GM21529 (cell line): ENCODE data around the gene RETREG2.
A peak's percentile ranks its signal among the peaks of the same experiment; 100 is the strongest.

ENCODE experiments used
- ATAC-seq: cut with Tn5 transposase; IDR thresholded peaks from one replicate; pipeline ENCODE4 v1.9.1; 2021; ENCODE audit not compliant: unreplicated experiment

The RETREG2 gene

GRCh38 chr2:219213486-219214071 lies 35.5 kb downstream of the RETREG2 start:
- ATAC-seq, result no peak

DNA sequence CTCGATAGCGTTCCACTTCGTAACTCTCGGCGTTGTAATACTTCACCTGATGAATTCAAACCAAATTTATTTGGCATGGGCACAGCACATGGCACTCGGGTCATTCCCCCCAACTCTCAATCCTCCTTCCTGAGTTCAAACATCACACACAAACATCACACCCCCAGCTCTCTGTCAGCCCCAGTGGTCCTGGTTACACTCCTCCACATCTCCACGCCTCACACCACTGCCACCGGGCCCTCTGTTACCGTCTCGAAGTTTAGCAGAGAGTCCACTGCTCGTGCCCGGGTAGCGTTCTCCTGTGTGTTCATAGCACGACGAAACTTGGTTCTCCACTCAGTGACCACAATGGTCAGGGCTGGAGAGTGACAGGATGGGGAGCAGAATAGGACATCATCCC lies 36.1 kb downstream of the RETREG2 start:
- ATAC-seq, result no peak

DNA sequence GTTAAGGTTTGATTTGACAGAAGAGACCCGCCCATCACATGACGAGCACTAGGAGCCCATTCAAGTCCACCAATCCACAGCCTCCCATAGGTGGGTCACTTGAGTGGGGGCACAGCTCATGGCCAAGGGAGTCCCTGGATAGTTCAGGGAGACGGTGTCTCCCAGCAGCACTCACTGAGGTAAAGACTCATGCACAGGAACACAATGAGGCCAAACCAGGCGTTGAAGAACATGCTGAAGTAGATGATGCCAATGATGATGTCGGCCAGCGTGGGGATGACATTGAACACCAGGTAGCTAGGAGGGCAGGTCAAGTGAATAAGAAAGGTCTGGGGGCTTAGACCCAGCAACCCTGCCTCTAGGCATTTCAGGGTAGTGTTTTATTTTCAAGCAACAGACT lies 36.7 kb downstream of the RETREG2 start:
- ATAC-seq, result no peak

DNA sequence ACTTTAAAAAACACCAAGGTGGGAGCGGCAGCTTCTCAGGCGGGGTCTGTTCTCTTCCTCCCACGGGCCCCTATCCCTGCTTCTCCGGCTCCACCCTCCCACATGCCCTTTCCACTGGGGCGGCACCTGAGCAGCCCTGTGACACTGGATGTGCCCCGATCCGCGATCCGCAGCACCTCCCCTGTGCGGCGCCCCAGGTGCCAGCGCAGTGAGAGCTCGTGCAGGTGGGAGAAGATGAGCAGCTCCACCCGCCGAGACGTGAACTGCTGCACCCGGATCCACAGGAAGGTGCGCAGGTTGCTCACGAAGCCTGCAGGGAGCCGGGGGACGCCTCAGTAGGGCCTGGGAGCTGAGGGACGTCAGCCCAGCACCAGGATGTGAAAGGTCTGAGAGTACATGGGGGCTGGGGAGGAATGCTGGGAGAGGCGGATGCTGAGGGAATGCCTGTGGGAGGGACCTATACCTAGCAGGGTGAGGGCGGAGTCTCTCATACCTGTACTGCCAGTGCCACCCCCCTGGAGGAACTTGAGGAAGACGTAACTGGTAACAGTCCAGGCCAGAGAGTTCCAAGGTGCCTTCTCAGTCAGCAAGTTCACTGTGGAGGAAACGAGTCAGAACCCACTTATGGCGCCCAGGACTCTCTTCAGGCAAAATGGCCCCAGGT lies 37.9 kb downstream of the RETREG2 start:
- ATAC-seq, result no peak

DNA sequence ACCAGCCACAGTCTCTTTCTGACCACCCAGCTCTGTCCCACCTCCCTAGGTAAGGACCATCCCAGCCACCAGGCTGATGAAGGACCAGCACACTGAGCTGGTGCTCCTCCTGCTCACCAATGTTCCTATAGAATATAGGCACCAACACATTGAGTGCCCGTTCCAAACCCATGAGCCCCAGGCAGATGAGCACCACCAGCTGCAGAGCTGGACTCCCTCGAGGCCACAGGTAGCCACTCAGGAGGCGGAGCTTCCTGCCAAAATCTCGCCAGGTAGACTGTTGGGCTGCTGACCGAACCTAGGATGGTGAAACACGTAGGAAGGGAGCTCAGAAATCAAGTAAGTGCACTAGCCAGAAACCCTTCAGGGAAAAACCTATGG lies 38.5 kb downstream of the RETREG2 start:
- no peak for ATAC-seq

DNA sequence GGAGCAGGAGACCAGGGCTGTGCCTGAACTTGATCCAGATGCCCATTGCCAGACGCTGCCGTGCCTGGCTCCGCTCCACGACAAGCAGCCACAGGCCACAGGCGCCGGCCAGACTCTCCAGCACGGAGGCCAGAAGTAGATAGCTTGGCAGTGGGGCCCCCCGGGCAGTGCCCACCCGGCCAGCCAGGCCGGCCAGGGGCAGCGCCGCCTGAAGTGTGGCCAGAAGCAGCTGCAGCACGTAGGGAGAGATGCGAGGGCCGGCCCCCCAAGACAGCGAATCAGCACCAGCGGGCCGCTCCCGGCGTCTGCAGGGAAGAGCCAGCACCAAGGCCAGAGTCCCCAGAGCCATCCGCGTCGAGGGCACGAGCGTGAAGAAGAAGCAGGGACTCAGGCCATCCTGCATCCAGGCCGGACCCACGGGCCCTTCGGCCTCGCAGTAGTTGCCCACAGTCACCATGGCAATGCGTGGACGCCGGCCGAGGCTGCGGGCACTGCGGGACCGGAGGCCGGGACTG lies 40.2 kb downstream of the RETREG2 start:
- peak; percentile 36 for ATAC-seq

- peak; percentile 79 for ATAC-seq
Observed at GRCh38 chr2:219218732-219219701, 40.9 kb downstream of the RETREG2 start, which contains the start of gene ABCB6. TSS of gene ABCB6 (minus strand) at chr2:219218958. CDS start at chr2:219218673, 285 bp downstream.

GRCh38 chr2:219219784-219220532 lies 41.9 kb downstream of the RETREG2 start:
- no peak for ATAC-seq

GRCh38 chr2:219220652-219221402 lies 42.8 kb downstream of the RETREG2 start:
- ATAC-seq, result no peak

DNA sequence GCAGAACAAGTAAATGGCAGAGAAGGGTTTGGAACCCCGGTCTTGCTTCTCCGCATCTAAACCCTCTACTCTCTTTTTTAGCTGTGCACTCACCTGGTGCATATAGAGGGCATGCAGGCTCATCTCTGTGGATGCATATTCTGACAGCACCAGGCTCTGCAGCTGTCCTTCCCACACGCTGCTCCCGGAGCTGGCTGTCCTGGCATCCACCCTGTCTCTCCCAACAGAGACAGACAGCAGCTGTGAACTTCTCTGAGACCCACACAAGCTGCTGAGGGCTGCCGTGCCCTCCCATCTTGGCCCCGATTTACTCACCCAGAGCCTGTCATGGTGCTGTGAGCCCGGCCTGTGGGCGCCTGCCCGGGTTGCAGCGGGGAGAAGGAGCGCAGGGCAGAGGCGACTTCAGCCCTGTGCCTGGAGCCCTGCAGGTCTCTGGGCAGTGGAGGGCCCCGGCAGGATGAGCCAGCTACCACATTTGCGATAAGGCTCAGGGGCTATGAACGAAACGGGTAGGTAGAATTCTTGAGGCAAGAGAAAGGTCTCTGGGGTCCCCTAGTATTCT lies 44.0 kb downstream of the RETREG2 start:
- no peak for ATAC-seq

- no peak for ATAC-seq
Observed at GRCh38 chr2:219223831-219224610, 45.9 kb downstream of the RETREG2 start.

- ATAC-seq, result no peak
Observed at GRCh38 chr2:219225350-219225749, 47.3 kb downstream of the RETREG2 start.

GRCh38 chr2:219228041-219228910 lies 50.2 kb downstream of the RETREG2 start:
- no peak for ATAC-seq

- ATAC-seq, result peak; percentile 9
Observed at GRCh38 chr2:219228911-219229304, 50.8 kb downstream of the RETREG2 start.

- peak; percentile 96 for ATAC-seq
Observed at GRCh38 chr2:219229305-219230058, 51.4 kb downstream of the RETREG2 start, which contains the start of the genes ANKZF1 and ATG9A. TSS of gene ANKZF1 (plus strand) at chr2:219229806. CDS start at chr2:219230258, 452 bp downstream. TSS of gene ATG9A (minus strand) at chr2:219229636. CDS start at chr2:219228024, 1,612 bp downstream.

DNA sequence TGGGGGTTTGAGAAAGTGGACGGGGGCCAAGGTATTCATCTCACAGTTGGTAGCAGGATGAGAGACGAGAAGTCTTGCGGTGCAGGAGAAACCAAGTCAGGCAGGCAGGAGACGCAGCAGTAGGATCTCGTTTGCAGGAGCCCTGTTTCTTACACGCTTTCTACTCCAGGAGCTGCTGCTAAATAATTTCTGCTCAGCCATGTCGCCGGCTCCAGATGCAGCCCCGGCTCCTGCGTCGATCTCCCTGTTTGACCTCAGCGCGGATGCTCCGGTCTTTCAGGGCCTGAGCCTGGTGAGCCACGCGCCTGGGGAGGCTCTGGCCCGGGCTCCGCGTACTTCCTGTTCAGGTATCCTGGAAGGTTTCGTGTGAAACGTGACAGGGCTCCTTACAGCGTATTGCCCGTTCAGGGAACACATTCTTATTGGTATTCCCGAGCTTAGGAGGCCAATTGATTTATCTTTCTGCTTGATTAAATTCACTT lies 52.0 kb downstream of the RETREG2 start:
- ATAC-seq, result peak; percentile 25

GRCh38 chr2:219234331-219234730 lies 56.3 kb downstream of the RETREG2 start:
- ATAC-seq, result no peak
